ENCODE measurements around the gene POU2F2.

DNA sequence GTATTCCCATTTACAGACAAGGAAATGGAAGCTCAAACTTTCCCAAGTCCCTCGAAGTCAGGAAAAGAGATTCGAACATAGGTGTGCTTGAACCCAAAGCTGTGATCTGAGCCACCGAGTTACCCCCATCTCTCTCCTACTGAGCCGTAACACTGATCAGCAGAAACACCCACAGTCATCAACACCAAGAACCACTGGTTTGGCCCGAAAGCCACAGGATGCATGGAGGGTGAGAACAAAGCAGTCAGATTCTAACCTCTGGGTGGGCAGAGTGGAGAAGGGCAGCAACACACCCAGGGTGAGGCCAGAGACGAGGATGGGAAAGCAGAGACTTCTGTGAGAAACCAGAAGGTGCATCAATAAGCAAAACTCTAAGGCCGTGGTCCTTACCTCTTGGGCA, 27.7 kb upstream of the POU2F2 start:
- TF ChIP-seq, protein P1, sequence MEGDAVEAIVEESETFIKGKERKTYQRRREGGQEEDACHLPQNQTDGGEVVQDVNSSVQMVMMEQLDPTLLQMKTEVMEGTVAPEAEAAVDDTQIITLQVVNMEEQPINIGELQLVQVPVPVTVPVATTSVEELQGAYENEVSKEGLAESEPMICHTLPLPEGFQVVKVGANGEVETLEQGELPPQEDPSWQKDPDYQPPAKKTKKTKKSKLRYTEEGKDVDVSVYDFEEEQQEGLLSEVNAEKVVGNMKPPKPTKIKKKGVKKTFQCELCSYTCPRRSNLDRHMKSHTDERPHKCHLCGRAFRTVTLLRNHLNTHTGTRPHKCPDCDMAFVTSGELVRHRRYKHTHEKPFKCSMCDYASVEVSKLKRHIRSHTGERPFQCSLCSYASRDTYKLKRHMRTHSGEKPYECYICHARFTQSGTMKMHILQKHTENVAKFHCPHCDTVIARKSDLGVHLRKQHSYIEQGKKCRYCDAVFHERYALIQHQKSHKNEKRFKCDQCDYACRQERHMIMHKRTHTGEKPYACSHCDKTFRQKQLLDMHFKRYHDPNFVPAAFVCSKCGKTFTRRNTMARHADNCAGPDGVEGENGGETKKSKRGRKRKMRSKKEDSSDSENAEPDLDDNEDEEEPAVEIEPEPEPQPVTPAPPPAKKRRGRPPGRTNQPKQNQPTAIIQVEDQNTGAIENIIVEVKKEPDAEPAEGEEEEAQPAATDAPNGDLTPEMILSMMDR (conservative IDR thresholded peaks at IDR 0.05; ENCODE audit: low read length): no peak
- TF ChIP-seq EZH2phosphoT487 (IDR thresholded peaks at IDR 0.05; ENCODE audit: borderline replicate concordance, low read depth, low read length): no peak

Measured in OCI-LY7 (cell line).